WTC11 (cell line): ENCODE results near the gene PDF. TPM values are rescaled to one million over a fixed set of nuclear protein-coding genes. Genes with fewer than 3 reads are reported as not detected.

Source experiments
- ATAC-seq: fragments of 200-7000 bp; cut with Tn5 transposase; 2 replicates; pipeline ENCODE4 v1.10.0; 2021; ENCODE audit warnings: mild to moderate bottlenecking, moderate library complexity
- CTCF ChIA-PET: fragments of 300-600 bp; sonication (Branson Sonifier 250); formaldehyde crosslinking; loops from one replicate; lab custom pipeline; 2021; ENCODE audit warnings: antibody characterized with exemption; lab: Charles Lee
- POLR2A ChIA-PET: fragments of 350-600 bp; sonication (Branson Sonifier 250); formaldehyde crosslinking; loops from one replicate; lab custom pipeline; 2021; ENCODE audit warnings: antibody characterized with exemption; lab: Charles Lee
- DNase-seq: peaks from one replicate; pipeline ENCODE4 v3.0.0; 2021; ENCODE audit warnings: low spot score
- H3K27ac Mint-ChIP-seq: 2 replicates; pipeline ENCODE4 v1.8.0; 2021; ENCODE audit warnings: mixed read lengths
- H3K27me3 Mint-ChIP-seq: 2 replicates; pipeline ENCODE4 v1.8.0; 2021; ENCODE audit warnings: low read depth, mild to moderate bottlenecking, moderate library complexity, mixed read lengths
- H3K36me3 Mint-ChIP-seq: 2 replicates; pipeline ENCODE4 v1.8.0; 2021; ENCODE audit warnings: mixed read lengths
- H3K4me1 Mint-ChIP-seq: 2 replicates; pipeline ENCODE4 v1.8.0; 2022; ENCODE audit warnings: mixed read lengths
- H3K4me3 Mint-ChIP-seq: 2 replicates; pipeline ENCODE4 v1.8.0; 2021; ENCODE audit warnings: mild to moderate bottlenecking, moderate library complexity, mixed read lengths
- H3K9me3 Mint-ChIP-seq: 2 replicates; pipeline ENCODE4 v1.8.0; 2021; ENCODE audit warnings: mixed read lengths
- CBFB ChIP-seq: sonication (generic); formaldehyde crosslinking; IDR thresholded peaks from 2 replicates; pipeline ENCODE4 v1.8.1; 2022; ENCODE audit warnings: mild to moderate bottlenecking, low read depth, missing genetic modification reagents
- CREM ChIP-seq: sonication (generic); formaldehyde crosslinking; IDR thresholded peaks from 2 replicates; pipeline ENCODE4 v1.8.1; 2022; ENCODE audit warnings: mild to moderate bottlenecking, missing genetic modification reagents, moderate library complexity
- EMX1 ChIP-seq: fragments of 250-450 bp; sonication (Bioruptor Pico); IDR thresholded peaks from 2 replicates; pipeline ENCODE4 v1.8.0; 2021; ENCODE audit warnings: mild to moderate bottlenecking
- ESRRA ChIP-seq: sonication (generic); formaldehyde crosslinking; IDR thresholded peaks from 2 replicates; pipeline ENCODE4 v1.8.1; 2022; ENCODE audit warnings: mild to moderate bottlenecking, missing genetic modification reagents, borderline replicate concordance
- ETV6 ChIP-seq: sonication (generic); formaldehyde crosslinking; IDR thresholded peaks from 2 replicates; pipeline ENCODE4 v1.8.1; 2022; ENCODE audit warnings: mild to moderate bottlenecking, missing genetic modification reagents
- FOXK1 ChIP-seq: sonication (generic); formaldehyde crosslinking; IDR thresholded peaks from 2 replicates; pipeline ENCODE4 v1.8.0; 2022; ENCODE audit warnings: mild to moderate bottlenecking, moderate library complexity, missing genetic modification reagents
- GRHL2 ChIP-seq: fragments of 250-450 bp; sonication (Bioruptor Pico); IDR thresholded peaks from 2 replicates; pipeline ENCODE4 v1.8.0; 2022; ENCODE audit warnings: mild to moderate bottlenecking, moderate library complexity; ENCODE audit not compliant: insufficient replicate concordance, severe bottlenecking
- GTF2I ChIP-seq: fragments of 250-450 bp; sonication (Bioruptor Pico); conservative IDR thresholded peaks from 2 replicates; pipeline ENCODE4 v1.4.0; 2021; ENCODE audit warnings: mild to moderate bottlenecking
- IRF1 ChIP-seq: sonication (generic); formaldehyde crosslinking; IDR thresholded peaks from 2 replicates; pipeline ENCODE4 v1.8.0; 2023; ENCODE audit warnings: missing genetic modification reagents
- KAT7 ChIP-seq: sonication (generic); formaldehyde crosslinking; IDR thresholded peaks from 2 replicates; pipeline ENCODE4 v1.8.1; 2023; ENCODE audit warnings: missing genetic modification reagents, mild to moderate bottlenecking, borderline replicate concordance
- MLX ChIP-seq: sonication (generic); formaldehyde crosslinking; IDR thresholded peaks from 2 replicates; pipeline ENCODE4 v1.8.1; 2023; ENCODE audit warnings: mild to moderate bottlenecking, missing genetic modification reagents, moderate library complexity
- MYBL2 ChIP-seq: sonication (generic); formaldehyde crosslinking; IDR thresholded peaks from 2 replicates; pipeline ENCODE4 v1.8.1; 2023; ENCODE audit warnings: mild to moderate bottlenecking, moderate library complexity, missing genetic modification reagents
- NR2C2 ChIP-seq: sonication (generic); formaldehyde crosslinking; IDR thresholded peaks from 2 replicates; pipeline ENCODE4 v1.8.0; 2022; ENCODE audit warnings: mild to moderate bottlenecking, missing genetic modification reagents
- PRRX2 ChIP-seq: fragments of 250-450 bp; sonication (Bioruptor Pico); IDR thresholded peaks from 2 replicates; pipeline ENCODE4 v1.8.0; 2021; ENCODE audit warnings: mild to moderate bottlenecking
- RORB ChIP-seq: fragments of 250-450 bp; sonication (Bioruptor Pico); IDR thresholded peaks from 2 replicates; pipeline ENCODE4 v1.9.0; 2021; ENCODE audit warnings: mild to moderate bottlenecking
- TEAD1 ChIP-seq: sonication (generic); formaldehyde crosslinking; IDR thresholded peaks from 2 replicates; pipeline ENCODE4 v1.8.0; 2022; ENCODE audit warnings: mild to moderate bottlenecking, missing genetic modification reagents
- TP53 ChIP-seq: sonication (generic); formaldehyde crosslinking; IDR thresholded peaks from 2 replicates; pipeline ENCODE4 v1.8.1; 2023; ENCODE audit warnings: mild to moderate bottlenecking, missing genetic modification reagents
- USF2 ChIP-seq: sonication (generic); formaldehyde crosslinking; IDR thresholded peaks from 2 replicates; pipeline ENCODE4 v1.8.1; 2023; ENCODE audit warnings: mild to moderate bottlenecking, missing genetic modification reagents, moderate library complexity
- ZNF138 ChIP-seq: sonication (generic); formaldehyde crosslinking; conservative IDR thresholded peaks from 2 replicates; pipeline ENCODE4 v1.8.1; 2022; ENCODE audit warnings: mild to moderate bottlenecking, moderate library complexity, missing genetic modification reagents
- ZNF263 ChIP-seq: sonication (generic); formaldehyde crosslinking; IDR thresholded peaks from 2 replicates; pipeline ENCODE4 v1.8.1; 2022; ENCODE audit warnings: low read depth, mild to moderate bottlenecking, moderate library complexity, missing genetic modification reagents
- ZNF416 ChIP-seq: fragments of 250-450 bp; sonication (Bioruptor Pico); IDR thresholded peaks from 2 replicates; pipeline ENCODE4 v1.9.0; 2021; ENCODE audit warnings: mild to moderate bottlenecking, inconsistent platforms
- ZNF671 ChIP-seq: fragments of 250-450 bp; sonication (Bioruptor Pico); IDR thresholded peaks from 2 replicates; pipeline ENCODE4 v1.8.0; 2021; ENCODE audit warnings: mild to moderate bottlenecking
- total RNA-seq: library from RNA; stranded (reverse); gene quantifications from 3 replicates; pipeline ENCODE4 v1.2.3, GENCODE V29; 2021
- TF ChIP-seq, protein P1 (sequence below): fragments of 250-450 bp; sonication (Bioruptor Pico); IDR thresholded peaks from 2 replicates; pipeline ENCODE4 v1.9.0; 2021; ENCODE audit warnings: mild to moderate bottlenecking
- TF ChIP-seq, protein P2 (sequence below): fragments of 250-450 bp; sonication (Bioruptor Pico); IDR thresholded peaks from 2 replicates; pipeline ENCODE4 v1.9.0; 2021; ENCODE audit warnings: mild to moderate bottlenecking, borderline replicate concordance

Gene PDF
- total RNA-seq, 1 experiment from 2014 or later, result 28.2 TPM

GRCh38 chr16:69306031-69306430 lies 24.4 kb downstream of the PDF start (continued):
- TF ChIP-seq GTF2I (CRISPR knock-in tag) (no peak), ZNF263 (no peak), ZNF416 (CRISPR knock-in tag) (no peak)

DNA sequence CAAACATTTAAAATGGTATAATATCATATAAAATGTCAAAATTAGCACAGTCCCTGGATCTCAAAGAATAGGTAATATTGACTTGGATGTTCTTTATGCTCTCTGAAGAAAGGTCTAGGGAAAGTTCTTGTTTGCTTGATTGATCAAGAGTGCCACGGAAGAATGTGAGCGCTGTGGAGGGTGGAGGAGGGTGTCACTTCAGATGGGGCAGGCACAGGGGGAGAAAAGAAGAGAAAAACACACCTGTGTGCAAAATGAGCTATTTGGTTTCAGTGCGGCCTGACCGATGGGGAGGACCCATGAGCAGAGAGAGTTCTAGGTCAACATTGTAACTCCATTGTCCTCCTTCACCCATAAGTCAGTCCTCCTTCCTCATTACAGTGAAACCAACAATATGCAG lies 28.1 kb downstream of the PDF start:
- Mint-ChIP-seq H3K9me3 (no peaks in the 10 kb centered on the region), H3K27ac (no peak overlapping the region), H3K4me1 (no peaks in the 10 kb centered on the region), H3K4me3 (no peak overlapping the region), H3K27me3 (no peaks in the 10 kb centered on the region), H3K36me3 (peaks cover 14% of the 10 kb centered on the region)
- TF ChIP-seq NR2C2 (CRISPR knock-in tag) (no peak), IRF1 (CRISPR knock-in tag) (no peak), KAT7 (no peak), ZNF671 (no peak), PRRX2 (CRISPR knock-in tag) (no peak), CBFB (no peak), RORB (no peak), ESRRA (CRISPR knock-in tag) (no peak), EMX1 (CRISPR knock-in tag) (no peak), FOXK1 (CRISPR knock-in tag) (no peak), ETV6 (CRISPR knock-in tag) (no peak), TP53 (CRISPR knock-in tag) (no peak), ZNF138 (CRISPR knock-in tag) (no peak), MLX (CRISPR knock-in tag) (no peak)
- TF ChIP-seq, protein P1, sequence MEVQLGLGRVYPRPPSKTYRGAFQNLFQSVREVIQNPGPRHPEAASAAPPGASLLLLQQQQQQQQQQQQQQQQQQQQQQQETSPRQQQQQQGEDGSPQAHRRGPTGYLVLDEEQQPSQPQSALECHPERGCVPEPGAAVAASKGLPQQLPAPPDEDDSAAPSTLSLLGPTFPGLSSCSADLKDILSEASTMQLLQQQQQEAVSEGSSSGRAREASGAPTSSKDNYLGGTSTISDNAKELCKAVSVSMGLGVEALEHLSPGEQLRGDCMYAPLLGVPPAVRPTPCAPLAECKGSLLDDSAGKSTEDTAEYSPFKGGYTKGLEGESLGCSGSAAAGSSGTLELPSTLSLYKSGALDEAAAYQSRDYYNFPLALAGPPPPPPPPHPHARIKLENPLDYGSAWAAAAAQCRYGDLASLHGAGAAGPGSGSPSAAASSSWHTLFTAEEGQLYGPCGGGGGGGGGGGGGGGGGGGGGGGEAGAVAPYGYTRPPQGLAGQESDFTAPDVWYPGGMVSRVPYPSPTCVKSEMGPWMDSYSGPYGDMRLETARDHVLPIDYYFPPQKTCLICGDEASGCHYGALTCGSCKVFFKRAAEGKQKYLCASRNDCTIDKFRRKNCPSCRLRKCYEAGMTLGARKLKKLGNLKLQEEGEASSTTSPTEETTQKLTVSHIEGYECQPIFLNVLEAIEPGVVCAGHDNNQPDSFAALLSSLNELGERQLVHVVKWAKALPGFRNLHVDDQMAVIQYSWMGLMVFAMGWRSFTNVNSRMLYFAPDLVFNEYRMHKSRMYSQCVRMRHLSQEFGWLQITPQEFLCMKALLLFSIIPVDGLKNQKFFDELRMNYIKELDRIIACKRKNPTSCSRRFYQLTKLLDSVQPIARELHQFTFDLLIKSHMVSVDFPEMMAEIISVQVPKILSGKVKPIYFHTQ (CRISPR knock-in tag), result no peak
- ChIA-PET POLR2A (interaction anchor here (0.6 kb wide), 1 partner anchor 22 kb away, joined by 3 read pairs; no protein-coding TSS in a partner anchor), CTCF (interaction anchor here (1.4 kb wide), 1 partner anchor 455 kb away, joined by 3 read pairs; no protein-coding TSS in a partner anchor)
- no peak for DNase-seq
- no peak for ATAC-seq

DNA sequence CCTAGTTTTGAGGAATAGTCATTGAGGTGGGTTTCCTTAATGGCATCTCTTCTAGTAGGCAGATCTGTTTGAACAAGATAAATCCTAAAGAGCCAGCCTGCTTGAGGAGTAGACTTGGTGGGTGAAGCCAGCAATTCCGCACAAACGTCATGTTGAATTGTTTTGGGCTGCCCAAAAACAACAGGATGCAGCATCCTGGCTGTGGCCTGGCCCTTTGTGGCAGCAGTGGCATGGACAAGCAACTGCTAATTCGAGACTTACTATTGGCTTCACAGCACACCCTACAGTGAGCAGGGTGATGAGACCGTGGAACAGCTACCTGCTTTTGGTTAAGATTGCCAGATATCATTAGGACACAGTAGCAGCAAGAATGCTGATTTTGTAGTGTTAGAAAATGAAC lies 28.5 kb downstream of the PDF start:
- ChIA-PET POLR2A (interaction anchor here (0.6 to 0.7 kb wide), 2 partner anchors 22 to 208 kb away, joined by 3 read pairs; no protein-coding TSS in a partner anchor), CTCF (interaction anchor here (1.4 kb wide), 1 partner anchor 455 kb away, joined by 3 read pairs; no protein-coding TSS in a partner anchor)
- no peak for DNase-seq
- Mint-ChIP-seq H3K27ac (no peak overlapping the region), H3K4me1 (no peaks in the 10 kb centered on the region), H3K9me3 (no peaks in the 10 kb centered on the region), H3K4me3 (no peak overlapping the region), H3K27me3 (no peaks in the 10 kb centered on the region), H3K36me3 (peaks cover 14% of the 10 kb centered on the region)
- ATAC-seq, result no peak
- no peak for TF ChIP-seq MYBL2 (CRISPR knock-in tag)

DNA sequence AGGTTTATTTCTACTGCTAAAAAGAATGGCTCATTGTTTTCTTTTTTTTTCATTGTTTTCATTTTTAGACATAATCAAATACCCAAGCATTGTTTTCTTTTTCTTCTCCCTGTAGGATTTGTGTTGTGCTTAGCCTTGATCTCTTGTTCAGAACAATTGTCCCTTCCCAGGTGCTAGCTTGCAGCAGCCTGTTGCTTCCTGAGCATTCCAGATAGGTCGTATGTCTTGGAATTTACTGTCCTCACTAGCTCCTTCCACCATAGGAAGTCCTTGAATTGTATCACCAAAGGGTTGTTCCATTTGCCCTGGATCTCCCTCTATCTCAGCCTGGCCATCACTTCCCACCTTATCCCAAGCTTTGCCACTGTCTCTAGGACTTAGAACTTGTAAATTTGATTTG lies 29.2 kb downstream of the PDF start:
- H3K27ac Mint-ChIP-seq, result no peak overlapping the region
- ATAC-seq, result no peak
- TF ChIP-seq CBFB, result no peak
- TF ChIP-seq CREM (CRISPR knock-in tag), result no peak
- no peak for TF ChIP-seq PRRX2 (CRISPR knock-in tag)
- no peak for TF ChIP-seq GRHL2
- TF ChIP-seq TEAD1 (CRISPR knock-in tag), result no peak
- TF ChIP-seq, protein P2, sequence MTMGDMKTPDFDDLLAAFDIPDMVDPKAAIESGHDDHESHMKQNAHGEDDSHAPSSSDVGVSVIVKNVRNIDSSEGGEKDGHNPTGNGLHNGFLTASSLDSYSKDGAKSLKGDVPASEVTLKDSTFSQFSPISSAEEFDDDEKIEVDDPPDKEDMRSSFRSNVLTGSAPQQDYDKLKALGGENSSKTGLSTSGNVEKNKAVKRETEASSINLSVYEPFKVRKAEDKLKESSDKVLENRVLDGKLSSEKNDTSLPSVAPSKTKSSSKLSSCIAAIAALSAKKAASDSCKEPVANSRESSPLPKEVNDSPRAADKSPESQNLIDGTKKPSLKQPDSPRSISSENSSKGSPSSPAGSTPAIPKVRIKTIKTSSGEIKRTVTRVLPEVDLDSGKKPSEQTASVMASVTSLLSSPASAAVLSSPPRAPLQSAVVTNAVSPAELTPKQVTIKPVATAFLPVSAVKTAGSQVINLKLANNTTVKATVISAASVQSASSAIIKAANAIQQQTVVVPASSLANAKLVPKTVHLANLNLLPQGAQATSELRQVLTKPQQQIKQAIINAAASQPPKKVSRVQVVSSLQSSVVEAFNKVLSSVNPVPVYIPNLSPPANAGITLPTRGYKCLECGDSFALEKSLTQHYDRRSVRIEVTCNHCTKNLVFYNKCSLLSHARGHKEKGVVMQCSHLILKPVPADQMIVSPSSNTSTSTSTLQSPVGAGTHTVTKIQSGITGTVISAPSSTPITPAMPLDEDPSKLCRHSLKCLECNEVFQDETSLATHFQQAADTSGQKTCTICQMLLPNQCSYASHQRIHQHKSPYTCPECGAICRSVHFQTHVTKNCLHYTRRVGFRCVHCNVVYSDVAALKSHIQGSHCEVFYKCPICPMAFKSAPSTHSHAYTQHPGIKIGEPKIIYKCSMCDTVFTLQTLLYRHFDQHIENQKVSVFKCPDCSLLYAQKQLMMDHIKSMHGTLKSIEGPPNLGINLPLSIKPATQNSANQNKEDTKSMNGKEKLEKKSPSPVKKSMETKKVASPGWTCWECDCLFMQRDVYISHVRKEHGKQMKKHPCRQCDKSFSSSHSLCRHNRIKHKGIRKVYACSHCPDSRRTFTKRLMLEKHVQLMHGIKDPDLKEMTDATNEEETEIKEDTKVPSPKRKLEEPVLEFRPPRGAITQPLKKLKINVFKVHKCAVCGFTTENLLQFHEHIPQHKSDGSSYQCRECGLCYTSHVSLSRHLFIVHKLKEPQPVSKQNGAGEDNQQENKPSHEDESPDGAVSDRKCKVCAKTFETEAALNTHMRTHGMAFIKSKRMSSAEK, result no peak
- TF ChIP-seq USF2, result no peak

More for the DNA sequence above, 29.2 kb downstream of the PDF start:
- H3K27me3 Mint-ChIP-seq, result no peaks in the 10 kb centered on the region
- ChIA-PET POLR2A (interaction anchor here (0.7 kb wide), 1 partner anchor 207 kb away, joined by 3 read pairs; no protein-coding TSS in a partner anchor), CTCF (interaction anchor here (0.6 kb wide), 1 partner anchor 1112 kb away, joined by 3 read pairs; no protein-coding TSS in a partner anchor)
- H3K4me1 Mint-ChIP-seq, result no peaks in the 10 kb centered on the region
- H3K36me3 Mint-ChIP-seq, result peaks cover 15% of the 10 kb centered on the region
- H3K4me3 Mint-ChIP-seq, result no peak overlapping the region
- H3K9me3 Mint-ChIP-seq, result no peaks in the 10 kb centered on the region
- no peak for DNase-seq
